ENCODE data around the gene SMAD7. TPM values are rescaled to one million over a fixed set of nuclear protein-coding genes. Genes with fewer than 3 reads are reported as not detected.

SMAD7 gene
- total and polyA plus RNA-seq, 2 experiments from 2014 or later, result 11.8 to 29.8 TPM

DNA sequence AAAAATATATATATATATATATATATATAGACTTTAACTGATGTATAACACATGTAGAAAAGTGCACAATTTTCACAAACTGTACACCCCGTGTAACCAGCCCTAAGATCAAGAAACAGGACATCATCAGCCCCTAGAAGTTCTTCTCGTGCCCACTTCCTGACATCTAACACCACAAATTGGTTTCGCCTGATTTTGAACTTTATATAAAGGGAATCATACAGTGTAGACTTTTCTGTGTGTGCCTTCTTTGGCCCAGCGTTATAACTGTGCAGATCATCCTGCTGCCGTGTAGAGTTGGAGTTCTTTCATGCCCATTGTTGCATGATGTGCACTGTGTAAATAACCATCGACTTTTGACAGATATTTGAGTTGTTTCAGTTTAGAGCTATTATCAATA lies 41.0 kb downstream of the SMAD7 start:
- Histone ChIP-seq H2AFZ (no peak overlapping the region), H3K27me3 (ENCODE audit: insufficient read depth) (no peaks in the 10 kb centered on the region), H3K36me3 (ENCODE audit: insufficient read depth) (no peaks in the 10 kb centered on the region), H3K9me2 (ENCODE audit: insufficient read depth) (no peaks in the 10 kb centered on the region), H3F3A (replicated peaks; ENCODE audit: low read depth) (no peaks in the 10 kb centered on the region), H3K4me3 (no peak overlapping the region), H3K79me2 (replicated peaks; ENCODE audit: insufficient read depth) (no peaks in the 10 kb centered on the region), H3K4me1 (ENCODE audit: insufficient read depth) (0 out of 2 replicates have a peak, but pooled peaks cover 6% of the 10 kb centered on the region), H4K20me1 (replicated peaks; ENCODE audit: insufficient read depth) (no peaks in the 10 kb centered on the region), H3K4me2 (no peak overlapping the region), H3K27ac (ENCODE audit: low read depth) (no peak overlapping the region)
- TF ChIP-seq, protein P1, sequence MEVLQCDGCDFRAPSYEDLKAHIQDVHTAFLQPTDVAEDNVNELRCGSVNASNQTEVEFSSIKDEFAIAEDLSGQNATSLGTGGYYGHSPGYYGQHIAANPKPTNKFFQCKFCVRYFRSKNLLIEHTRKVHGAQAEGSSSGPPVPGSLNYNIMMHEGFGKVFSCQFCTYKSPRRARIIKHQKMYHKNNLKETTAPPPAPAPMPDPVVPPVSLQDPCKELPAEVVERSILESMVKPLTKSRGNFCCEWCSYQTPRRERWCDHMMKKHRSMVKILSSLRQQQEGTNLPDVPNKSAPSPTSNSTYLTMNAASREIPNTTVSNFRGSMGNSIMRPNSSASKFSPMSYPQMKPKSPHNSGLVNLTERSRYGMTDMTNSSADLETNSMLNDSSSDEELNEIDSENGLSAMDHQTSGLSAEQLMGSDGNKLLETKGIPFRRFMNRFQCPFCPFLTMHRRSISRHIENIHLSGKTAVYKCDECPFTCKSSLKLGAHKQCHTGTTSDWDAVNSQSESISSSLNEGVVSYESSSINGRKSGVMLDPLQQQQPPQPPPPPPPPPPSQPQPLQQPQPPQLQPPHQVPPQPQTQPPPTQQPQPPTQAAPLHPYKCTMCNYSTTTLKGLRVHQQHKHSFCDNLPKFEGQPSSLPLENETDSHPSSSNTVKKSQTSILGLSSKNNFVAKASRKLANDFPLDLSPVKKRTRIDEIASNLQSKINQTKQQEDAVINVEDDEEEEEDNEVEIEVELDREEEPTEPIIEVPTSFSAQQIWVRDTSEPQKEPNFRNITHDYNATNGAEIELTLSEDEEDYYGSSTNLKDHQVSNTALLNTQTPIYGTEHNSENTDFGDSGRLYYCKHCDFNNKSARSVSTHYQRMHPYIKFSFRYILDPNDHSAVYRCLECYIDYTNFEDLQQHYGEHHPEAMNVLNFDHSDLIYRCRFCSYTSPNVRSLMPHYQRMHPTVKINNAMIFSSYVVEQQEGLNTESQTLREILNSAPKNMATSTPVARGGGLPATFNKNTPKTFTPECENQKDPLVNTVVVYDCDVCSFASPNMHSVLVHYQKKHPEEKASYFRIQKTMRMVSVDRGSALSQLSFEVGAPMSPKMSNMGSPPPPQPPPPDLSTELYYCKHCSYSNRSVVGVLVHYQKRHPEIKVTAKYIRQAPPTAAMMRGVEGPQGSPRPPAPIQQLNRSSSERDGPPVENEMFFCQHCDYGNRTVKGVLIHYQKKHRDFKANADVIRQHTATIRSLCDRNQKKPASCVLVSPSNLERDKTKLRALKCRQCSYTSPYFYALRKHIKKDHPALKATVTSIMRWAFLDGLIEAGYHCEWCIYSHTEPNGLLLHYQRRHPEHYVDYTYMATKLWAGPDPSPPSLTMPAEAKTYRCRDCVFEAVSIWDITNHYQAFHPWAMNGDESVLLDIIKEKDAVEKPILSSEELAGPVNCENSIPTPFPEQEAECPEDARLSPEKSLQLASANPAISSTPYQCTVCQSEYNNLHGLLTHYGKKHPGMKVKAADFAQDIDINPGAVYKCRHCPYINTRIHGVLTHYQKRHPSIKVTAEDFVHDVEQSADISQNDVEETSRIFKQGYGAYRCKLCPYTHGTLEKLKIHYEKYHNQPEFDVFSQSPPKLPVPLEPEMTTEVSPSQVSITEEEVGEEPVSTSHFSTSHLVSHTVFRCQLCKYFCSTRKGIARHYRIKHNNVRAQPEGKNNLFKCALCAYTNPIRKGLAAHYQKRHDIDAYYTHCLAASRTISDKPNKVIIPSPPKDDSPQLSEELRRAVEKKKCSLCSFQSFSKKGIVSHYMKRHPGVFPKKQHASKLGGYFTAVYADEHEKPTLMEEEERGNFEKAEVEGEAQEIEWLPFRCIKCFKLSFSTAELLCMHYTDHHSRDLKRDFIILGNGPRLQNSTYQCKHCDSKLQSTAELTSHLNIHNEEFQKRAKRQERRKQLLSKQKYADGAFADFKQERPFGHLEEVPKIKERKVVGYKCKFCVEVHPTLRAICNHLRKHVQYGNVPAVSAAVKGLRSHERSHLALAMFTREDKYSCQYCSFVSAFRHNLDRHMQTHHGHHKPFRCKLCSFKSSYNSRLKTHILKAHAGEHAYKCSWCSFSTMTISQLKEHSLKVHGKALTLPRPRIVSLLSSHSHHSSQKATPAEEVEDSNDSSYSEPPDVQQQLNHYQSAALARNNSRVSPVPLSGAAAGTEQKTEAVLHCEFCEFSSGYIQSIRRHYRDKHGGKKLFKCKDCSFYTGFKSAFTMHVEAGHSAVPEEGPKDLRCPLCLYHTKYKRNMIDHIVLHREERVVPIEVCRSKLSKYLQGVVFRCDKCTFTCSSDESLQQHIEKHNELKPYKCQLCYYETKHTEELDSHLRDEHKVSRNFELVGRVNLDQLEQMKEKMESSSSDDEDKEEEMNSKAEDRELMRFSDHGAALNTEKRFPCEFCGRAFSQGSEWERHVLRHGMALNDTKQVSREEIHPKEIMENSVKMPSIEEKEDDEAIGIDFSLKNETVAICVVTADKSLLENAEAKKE (CRISPR knock-in tag; IDR thresholded peaks at IDR 0.05), result no peak
- TF ChIP-seq ZNF331 (CRISPR knock-in tag; IDR thresholded peaks at IDR 0.05; ENCODE audit: low read depth), result no peak
- no peak for TF ChIP-seq CREB1 (CRISPR knock-in tag; IDR thresholded peaks at IDR 0.05; ENCODE audit: low read depth)
- TF ChIP-seq, protein P2, sequence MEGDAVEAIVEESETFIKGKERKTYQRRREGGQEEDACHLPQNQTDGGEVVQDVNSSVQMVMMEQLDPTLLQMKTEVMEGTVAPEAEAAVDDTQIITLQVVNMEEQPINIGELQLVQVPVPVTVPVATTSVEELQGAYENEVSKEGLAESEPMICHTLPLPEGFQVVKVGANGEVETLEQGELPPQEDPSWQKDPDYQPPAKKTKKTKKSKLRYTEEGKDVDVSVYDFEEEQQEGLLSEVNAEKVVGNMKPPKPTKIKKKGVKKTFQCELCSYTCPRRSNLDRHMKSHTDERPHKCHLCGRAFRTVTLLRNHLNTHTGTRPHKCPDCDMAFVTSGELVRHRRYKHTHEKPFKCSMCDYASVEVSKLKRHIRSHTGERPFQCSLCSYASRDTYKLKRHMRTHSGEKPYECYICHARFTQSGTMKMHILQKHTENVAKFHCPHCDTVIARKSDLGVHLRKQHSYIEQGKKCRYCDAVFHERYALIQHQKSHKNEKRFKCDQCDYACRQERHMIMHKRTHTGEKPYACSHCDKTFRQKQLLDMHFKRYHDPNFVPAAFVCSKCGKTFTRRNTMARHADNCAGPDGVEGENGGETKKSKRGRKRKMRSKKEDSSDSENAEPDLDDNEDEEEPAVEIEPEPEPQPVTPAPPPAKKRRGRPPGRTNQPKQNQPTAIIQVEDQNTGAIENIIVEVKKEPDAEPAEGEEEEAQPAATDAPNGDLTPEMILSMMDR (conservative IDR thresholded peaks at IDR 0.05; ENCODE audit: low read depth in 2 of 2), result no peak
- TF ChIP-seq, protein P3, sequence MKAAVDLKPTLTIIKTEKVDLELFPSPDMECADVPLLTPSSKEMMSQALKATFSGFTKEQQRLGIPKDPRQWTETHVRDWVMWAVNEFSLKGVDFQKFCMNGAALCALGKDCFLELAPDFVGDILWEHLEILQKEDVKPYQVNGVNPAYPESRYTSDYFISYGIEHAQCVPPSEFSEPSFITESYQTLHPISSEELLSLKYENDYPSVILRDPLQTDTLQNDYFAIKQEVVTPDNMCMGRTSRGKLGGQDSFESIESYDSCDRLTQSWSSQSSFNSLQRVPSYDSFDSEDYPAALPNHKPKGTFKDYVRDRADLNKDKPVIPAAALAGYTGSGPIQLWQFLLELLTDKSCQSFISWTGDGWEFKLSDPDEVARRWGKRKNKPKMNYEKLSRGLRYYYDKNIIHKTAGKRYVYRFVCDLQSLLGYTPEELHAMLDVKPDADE (IDR thresholded peaks at IDR 0.05), result no peak
- no peak for TF ChIP-seq EZH2 (IDR thresholded peaks at IDR 0.05; ENCODE audit: low read depth, unreplicated experiment)
- TF ChIP-seq NANOG (IDR thresholded peaks at IDR 0.05; ENCODE audit: borderline replicate concordance), result no peak
- no peak for TF ChIP-seq EZH2phosphoT487 (IDR thresholded peaks at IDR 0.05; ENCODE audit: unreplicated experiment)
- TF ChIP-seq JUNB (IDR thresholded peaks at IDR 0.05; ENCODE audit: unreplicated experiment), result no peak
- TF ChIP-seq POLR2AphosphoS5 (IDR thresholded peaks at IDR 0.05; ENCODE audit: low read depth), result no peak
- TF ChIP-seq ZNF114 (CRISPR knock-in tag; IDR thresholded peaks at IDR 0.05), result no peak
- TF ChIP-seq, protein P4, sequence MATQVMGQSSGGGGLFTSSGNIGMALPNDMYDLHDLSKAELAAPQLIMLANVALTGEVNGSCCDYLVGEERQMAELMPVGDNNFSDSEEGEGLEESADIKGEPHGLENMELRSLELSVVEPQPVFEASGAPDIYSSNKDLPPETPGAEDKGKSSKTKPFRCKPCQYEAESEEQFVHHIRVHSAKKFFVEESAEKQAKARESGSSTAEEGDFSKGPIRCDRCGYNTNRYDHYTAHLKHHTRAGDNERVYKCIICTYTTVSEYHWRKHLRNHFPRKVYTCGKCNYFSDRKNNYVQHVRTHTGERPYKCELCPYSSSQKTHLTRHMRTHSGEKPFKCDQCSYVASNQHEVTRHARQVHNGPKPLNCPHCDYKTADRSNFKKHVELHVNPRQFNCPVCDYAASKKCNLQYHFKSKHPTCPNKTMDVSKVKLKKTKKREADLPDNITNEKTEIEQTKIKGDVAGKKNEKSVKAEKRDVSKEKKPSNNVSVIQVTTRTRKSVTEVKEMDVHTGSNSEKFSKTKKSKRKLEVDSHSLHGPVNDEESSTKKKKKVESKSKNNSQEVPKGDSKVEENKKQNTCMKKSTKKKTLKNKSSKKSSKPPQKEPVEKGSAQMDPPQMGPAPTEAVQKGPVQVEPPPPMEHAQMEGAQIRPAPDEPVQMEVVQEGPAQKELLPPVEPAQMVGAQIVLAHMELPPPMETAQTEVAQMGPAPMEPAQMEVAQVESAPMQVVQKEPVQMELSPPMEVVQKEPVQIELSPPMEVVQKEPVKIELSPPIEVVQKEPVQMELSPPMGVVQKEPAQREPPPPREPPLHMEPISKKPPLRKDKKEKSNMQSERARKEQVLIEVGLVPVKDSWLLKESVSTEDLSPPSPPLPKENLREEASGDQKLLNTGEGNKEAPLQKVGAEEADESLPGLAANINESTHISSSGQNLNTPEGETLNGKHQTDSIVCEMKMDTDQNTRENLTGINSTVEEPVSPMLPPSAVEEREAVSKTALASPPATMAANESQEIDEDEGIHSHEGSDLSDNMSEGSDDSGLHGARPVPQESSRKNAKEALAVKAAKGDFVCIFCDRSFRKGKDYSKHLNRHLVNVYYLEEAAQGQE (IDR thresholded peaks at IDR 0.05; ENCODE audit: unreplicated experiment), result no peak
- TF ChIP-seq STAT1 (IDR thresholded peaks at IDR 0.05; ENCODE audit: unreplicated experiment), result no peak
- Mint-ChIP-seq H3K9me3 (peaks cover 9% of the 10 kb centered on the region; the same call in 1 of the 3 replicates), H3K27ac (no peak overlapping the region), H3K4me1 (peaks cover 4% of the 10 kb centered on the region; the same call in 2 of the 3 replicates), H3K4me3 (no peak overlapping the region), H3K27me3 (ENCODE audit: insufficient read depth, low read depth, poor library complexity) (peaks cover 5% of the 10 kb centered on the region), H3K36me3 (ENCODE audit: low read depth) (no peaks in the 10 kb centered on the region)
- DNase-seq (ENCODE audit: low spot score) (no peak), ATAC-seq (no peak)
